Activated T-cell treated with anti-CD3 and anti-CD28 coated beads, Interleukin-2, amount 50 U/mL, for 1 hour (primary cell): ENCODE measurements around the gene TLK1.
A peak's percentile ranks its signal among the peaks of the same experiment; 100 is the strongest.
"Not testable (repeated sequence)": the region's sequence is repeated elsewhere in the genome, so short reads cannot be mapped to it uniquely, and the experiment has no call there.

Experiments used
- DNase-seq: peaks from one replicate; pipeline ENCODE4 v3.0.0-alpha.2; 2020

TLK1 gene

DNA sequence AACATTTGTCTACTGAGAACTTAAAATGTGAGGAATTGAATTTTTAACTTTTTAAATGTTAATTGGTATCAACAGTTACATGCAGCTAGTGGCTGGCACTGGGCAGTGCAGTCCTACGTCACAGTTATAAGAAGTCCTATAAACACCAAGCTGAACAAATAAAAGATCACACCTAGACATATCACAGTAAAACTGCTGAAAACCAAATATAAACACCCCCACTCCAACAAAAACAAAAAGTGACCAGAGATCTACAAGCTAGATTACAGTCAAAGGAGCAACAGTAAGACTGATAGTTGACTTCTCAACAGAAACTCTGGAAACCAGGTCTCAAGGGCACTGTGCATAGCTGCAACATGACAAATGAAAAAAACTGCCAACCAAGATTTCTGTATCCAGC is 19.4 kb downstream of the TLK1 start:
- no peak for DNase-seq

DNA sequence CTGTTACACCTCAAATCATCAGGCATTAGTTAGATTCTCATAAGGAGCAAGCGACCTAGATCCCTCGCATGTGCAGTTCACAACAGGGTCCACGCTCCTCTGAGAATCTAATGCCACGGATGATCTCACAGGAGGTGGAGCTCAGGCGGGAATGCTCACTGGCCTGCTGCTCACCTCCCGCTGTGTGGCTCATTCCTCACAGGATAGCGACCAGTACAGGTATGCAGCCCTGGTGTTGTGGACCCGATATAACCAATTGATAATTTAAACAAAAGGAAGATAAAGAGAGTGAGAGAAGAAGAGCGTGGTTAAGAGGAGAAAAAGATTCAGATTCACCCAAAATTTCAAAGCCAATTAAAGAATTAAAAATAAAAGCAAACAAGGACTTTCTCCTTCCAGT is 20.8 kb downstream of the TLK1 start:
- DNase-seq = no peak

GRCh38 chr2:171136024-171136423 is 24.7 kb downstream of the TLK1 start:
- DNase-seq = no peak

GRCh38 chr2:171134624-171135230 is 26.0 kb downstream of the TLK1 start:
- DNase-seq = no peak

DNA sequence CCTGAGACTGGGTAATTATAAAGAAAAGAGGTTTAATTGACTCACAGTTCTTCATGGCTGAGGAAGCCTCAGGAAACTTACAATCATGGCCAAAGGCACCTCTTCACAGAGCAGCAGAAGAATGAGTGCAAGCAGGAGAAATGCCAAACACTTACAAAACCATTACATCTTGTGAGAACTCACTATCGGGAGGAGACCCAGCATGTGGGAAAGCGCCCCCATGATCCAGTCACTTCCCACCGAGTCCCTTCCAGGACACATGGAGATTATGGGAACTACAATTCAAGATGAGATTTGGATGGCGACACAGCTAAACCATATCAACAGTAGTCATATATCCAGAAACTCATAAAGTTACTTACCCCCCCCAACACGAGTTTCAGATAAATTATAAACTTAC is 28.6 kb downstream of the TLK1 start:
- no peak for DNase-seq

DNA sequence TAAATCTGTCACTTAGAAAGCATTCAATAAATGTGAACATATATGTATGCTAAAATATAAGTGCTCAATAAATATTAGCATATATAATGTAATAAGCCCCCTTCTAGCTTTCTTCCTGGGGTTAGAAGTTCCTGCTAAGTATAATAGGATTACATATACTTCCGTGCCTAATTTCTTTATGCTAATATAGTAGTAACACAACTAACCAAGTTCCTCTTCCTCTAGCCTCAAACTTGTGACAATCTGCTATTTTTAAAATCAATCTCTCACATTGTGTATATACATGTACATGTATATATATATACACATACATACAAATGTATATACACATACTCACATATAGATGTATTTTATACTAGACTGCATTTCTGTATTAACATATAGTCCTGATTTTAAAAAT is 32.2 kb downstream of the TLK1 start:
- no peak for DNase-seq

GRCh38 chr2:171124541-171124940 is 36.2 kb downstream of the TLK1 start:
- no peak for DNase-seq

- DNase-seq = no peak
Measured at GRCh38 chr2:171109571-171109970, 51.1 kb downstream of the TLK1 start.

DNA sequence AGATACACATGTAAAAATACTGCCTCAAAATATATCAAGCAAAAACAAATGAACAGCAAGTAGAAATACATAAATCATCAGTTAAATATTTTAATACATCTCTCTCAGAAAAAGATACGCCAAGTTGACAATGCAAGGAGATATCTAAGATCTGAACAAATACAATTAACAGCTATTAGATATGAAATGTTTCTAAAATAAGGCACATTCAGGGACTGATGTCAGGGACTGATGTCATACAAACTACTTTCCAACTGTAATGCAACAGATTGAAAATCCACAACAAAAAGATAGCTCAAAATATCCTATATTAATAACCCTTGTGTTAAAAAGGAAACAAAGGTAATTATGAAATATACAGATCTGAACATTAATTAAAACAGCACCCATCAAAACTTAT is 51.7 kb downstream of the TLK1 start:
- DNase-seq = no peak

- no peak for DNase-seq
Measured at GRCh38 chr2:171107803-171108202, 52.9 kb downstream of the TLK1 start.

DNA sequence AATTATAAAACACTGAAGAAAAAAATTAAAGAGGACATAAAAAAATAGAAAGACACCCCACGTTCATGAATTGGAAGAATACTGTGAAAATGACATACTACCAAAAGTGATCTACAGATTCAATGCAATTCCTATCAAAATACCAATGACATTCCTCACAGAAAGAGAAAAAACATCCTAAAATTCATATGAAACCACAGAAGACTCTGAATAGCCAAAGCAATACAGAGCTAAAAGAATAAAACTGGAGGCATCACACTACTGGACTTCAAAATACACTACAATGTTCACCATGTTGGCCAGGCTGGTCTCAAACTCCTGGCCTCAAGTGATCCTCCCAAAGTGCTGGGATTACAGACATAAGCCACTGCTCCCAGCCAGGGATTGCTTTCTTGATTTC is 56.3 kb downstream of the TLK1 start:
- DNase-seq = no peak

GRCh38 chr2:171102802-171103201 is 57.9 kb downstream of the TLK1 start:
- no peak for DNase-seq

DNA sequence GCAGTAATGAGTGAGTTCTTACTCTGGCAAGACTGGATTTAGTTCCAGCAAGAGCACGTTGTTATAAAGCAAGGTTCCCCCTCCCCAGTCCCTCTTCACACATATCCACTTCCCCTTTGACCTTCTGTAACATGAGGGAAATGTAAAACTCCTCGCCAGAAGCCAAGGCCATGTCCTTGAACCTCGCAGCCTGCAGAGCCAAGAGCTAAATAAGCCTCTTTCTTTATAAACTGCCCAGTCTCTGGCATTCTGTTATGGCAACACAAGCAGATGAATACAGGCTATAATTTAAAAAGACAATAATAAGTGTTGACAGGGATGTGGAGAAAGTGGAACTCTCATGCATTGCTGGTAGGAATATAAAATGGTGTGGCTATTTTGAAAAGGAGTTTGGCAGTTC is 60.3 kb downstream of the TLK1 start:
- no peak for DNase-seq

DNA sequence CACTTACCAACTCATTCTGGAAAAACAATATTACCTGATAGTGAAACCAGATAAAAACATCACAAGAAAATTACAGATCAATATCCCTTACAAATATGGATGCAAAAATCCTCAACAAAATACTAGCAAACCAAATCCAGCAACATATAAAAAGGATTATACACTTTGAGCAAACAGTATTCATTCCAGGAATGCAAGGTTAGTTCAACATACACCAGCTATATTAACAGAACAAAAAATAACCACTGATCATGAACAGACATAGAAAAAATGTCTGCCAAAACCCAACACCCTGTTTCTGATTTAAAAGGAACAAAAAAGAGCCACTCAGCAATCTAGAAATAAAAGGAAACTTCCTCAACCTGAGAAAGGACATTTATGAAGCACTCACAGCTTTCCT is 62.1 kb downstream of the TLK1 start:
- no peak for DNase-seq

DNA sequence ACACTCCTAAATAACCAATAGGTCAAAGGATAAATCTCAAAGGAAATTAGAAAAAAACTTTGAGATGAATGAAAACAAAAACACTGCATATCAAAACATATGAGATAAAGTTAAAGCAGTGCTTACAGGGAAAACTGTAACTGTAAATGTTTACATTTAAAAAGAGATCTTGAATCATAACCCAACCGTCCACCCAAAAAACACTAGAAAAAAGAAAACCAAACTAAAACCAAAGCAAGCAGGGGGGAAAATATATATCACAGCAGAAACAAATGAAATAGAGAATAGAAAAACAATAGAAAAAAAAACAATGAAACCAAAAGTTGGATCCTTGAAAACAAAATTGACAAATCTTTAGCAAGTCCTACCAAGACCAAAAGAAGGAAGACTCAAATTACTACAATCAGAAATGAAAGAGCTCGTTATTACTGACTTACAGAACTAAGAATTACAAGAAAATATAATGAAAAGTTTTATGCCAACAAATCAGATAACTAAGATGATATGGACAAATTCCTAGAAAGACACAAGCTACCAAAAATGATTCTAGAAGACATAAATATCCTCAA is 65.6 kb downstream of the TLK1 start:
- no peak for DNase-seq

DNA sequence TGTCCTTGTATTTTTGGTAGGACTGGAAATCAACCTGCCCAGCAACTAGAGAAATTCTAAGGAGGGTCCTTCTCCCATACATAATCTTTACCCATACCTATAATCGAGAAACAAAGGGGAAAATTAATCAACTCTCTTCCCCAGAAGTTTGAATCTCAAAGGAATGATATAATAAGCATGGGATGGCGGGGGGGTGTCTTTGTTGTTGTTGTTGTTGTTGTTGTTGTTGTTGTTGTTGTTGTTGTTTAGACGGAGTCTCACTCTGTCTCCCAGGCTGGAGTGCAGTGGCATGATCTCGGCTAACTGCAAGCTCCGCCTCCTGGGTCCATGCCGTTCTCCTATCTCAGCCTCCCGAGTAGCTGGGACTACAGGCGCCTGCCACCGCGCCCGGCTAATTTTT is 69.2 kb downstream of the TLK1 start:
- not testable (repeated sequence) for DNase-seq

- no peak for DNase-seq
Measured at GRCh38 chr2:171089489-171089888, 71.2 kb downstream of the TLK1 start.

GRCh38 chr2:171088057-171088834 is 72.4 kb downstream of the TLK1 start:
- DNase-seq = no peak

- no peak for DNase-seq
Measured at GRCh38 chr2:171087547-171087946, 73.1 kb downstream of the TLK1 start.

DNA sequence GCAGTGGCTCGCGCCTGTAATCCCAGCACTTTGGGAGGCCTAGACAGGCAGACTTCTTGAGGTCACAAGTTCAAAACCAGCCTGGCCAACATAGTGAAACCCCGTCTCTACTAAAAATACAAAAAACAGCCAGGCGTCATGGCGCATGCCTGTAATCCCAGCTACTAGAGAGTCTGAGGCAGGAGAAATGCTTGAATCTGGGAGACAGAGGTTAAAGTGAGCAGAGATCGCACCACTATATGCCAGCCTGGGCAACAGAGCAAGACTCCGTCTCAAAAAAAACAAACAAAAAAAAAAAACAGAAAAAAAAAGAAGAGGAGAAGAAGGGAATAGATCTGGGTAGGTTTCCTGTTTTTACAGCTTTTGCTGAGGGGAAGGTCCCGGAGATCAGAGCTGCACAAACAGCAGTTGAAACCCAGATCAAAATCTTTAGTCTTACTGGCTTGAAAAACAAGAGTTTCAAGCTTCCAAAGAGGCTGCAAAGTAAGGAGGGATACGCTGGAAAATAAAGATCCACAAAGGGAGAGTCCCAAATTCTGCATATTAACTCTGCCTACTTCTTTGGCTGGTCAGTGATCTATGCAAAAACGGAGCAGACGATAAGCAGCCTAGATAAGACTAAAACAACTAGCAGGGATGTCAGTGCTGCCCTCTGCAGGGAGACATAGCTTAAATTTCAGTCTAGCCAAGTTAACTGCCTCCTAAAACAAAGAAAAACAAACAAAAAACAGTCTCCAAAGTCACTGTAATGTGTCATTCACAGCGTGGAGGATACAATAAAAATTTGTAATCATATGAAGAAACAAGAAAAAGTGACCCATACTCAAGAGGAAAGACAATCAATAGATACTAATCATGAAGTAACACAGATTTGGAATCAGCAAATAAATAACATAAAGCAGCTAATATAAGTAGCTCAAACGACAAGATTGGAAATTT is 74.1 kb downstream of the TLK1 start:
- DNase-seq = peak; percentile 36

GRCh38 chr2:171084128-171084527 is 76.6 kb downstream of the TLK1 start:
- no peak for DNase-seq

GRCh38 chr2:171083451-171083850 is 77.2 kb downstream of the TLK1 start:
- no peak for DNase-seq

DNA sequence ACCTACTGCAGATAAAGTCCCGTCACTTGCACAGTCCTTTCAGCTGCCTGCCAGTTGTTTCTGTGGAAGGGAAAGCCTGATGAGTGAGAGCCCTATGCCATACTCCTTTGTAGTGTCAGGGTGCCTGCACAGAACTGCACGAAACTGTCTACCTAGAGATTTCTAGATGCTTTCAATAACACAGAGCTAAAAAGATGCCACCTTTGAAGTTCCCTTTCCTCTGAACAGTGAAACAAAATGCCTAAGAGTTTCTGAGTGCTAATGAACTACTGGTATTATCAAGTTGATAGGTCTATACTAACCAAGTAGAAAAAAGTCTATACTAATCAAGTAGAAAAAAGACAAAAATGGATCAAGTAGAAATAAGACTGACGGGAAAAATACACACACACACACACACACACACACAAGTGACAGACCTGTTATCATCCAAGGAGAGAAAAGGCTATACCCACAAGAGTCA is 79.0 kb downstream of the TLK1 start:
- peak; percentile 33 for DNase-seq
